ENCODE data around the gene LDB2.

GRCh38 chr4:16467061-16467460, 431.4 kb downstream of the LDB2 start:
- no peak for TF ChIP-seq CTCF (IDR thresholded peaks at IDR 0.05; ENCODE audit: insufficient read depth, low read depth, low read length)
- no peak for TF ChIP-seq EZH2 (IDR thresholded peaks at IDR 0.05; ENCODE audit: insufficient read depth, low read length)

Data from astrocyte (in vitro differentiated cells and primary cell).